ENCODE results near the gene DDX21.
"Not testable (repeated sequence)": the region's sequence is repeated elsewhere in the genome, so short reads cannot be mapped to it uniquely, and the experiment has no call there.

The DDX21 gene

DNA sequence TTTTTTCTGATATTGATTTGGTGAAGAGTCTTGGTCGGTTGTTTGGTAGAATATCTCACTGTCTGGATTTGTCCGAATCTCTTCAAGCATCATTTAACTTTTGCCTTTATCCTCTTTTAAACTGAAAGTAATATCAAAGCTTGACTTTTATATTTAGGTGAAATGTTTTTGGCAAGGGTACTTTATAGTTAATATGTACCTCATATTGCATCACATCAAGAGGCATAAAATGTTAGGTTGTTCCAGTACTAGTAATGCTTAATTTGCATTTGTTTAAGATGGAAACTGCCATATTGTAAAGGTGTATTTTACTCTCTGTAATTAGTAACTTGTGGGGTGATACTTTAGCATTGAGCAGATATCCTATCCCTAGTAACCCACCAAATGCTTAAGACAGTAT lies 17.1 kb upstream of the DDX21 start:
- CTCF ChIA-PET, result interaction anchor here (0.7 kb wide), 1 partner anchor 17 kb away, joined by 3 read pairs; the partner anchor contains the start of gene DDX21
- TF ChIP-seq, protein P1, sequence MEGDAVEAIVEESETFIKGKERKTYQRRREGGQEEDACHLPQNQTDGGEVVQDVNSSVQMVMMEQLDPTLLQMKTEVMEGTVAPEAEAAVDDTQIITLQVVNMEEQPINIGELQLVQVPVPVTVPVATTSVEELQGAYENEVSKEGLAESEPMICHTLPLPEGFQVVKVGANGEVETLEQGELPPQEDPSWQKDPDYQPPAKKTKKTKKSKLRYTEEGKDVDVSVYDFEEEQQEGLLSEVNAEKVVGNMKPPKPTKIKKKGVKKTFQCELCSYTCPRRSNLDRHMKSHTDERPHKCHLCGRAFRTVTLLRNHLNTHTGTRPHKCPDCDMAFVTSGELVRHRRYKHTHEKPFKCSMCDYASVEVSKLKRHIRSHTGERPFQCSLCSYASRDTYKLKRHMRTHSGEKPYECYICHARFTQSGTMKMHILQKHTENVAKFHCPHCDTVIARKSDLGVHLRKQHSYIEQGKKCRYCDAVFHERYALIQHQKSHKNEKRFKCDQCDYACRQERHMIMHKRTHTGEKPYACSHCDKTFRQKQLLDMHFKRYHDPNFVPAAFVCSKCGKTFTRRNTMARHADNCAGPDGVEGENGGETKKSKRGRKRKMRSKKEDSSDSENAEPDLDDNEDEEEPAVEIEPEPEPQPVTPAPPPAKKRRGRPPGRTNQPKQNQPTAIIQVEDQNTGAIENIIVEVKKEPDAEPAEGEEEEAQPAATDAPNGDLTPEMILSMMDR (IDR thresholded peaks at IDR 0.05; ENCODE audit: insufficient read depth, low read length, missing control alignments), result no peak
- POLR2A ChIA-PET, result no interaction called here
- DNase-seq (ENCODE audit: low read depth, low spot score), result no peak
- H3K4me3 ChIP-seq (ENCODE audit: low read depth, low read length), result no peak overlapping the region

DNA sequence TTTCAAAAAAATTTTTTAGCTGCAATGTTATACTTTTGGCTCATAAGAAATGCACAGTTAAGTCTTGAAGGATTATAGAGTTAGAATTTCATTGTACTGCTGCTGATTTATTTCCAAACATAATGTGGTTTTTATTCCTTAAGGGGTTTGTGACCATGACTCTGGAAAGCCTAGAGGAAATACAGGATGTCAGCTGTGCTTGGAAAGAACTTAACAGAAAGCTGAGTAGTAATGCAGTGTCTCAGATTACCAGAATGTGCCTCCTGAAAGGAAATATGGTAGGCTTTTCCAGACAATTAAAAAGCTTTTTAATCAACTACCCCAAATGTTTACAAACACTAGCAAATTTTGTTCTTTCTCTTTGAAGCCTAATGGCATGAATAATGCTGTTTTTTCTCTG lies 15.1 kb upstream of the DDX21 start:
- CTCF ChIA-PET, result interaction anchor here (1.9 kb wide), 1 partner anchor 15 kb away, joined by 10 read pairs; the partner anchor contains the start of gene DDX21

DNA sequence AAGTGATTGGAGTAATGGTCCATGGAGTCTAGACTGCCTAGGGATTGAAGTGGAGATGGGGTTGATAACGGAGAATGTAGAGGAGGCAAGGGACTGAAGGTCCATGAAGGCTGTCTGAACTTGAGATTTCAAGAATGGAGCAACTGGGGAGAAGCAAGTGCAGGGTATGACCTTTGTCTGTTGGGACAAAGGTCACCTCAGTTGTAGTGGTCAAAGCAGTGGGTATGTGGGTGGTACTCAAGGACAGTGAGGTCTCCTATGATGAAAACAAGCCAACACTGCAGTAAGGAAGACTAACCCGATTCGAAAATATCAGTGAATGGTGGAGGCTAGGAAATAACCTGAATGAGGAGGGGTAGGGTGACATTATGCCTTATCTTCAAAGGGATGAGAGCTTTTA lies 5.4 kb upstream of the DDX21 start:
- POLR2A ChIA-PET, result no interaction called here
- TF ChIP-seq, protein P1 (IDR thresholded peaks at IDR 0.05; ENCODE audit: insufficient read depth, low read length, missing control alignments), result no peak

More for the DNA sequence above, 15.1 kb upstream of the DDX21 start:
- H3K4me3 ChIP-seq (ENCODE audit: low read depth, low read length); DNase-seq (ENCODE audit: low read depth, low spot score); POLR2A ChIA-PET: not testable (repeated sequence)

DNA sequence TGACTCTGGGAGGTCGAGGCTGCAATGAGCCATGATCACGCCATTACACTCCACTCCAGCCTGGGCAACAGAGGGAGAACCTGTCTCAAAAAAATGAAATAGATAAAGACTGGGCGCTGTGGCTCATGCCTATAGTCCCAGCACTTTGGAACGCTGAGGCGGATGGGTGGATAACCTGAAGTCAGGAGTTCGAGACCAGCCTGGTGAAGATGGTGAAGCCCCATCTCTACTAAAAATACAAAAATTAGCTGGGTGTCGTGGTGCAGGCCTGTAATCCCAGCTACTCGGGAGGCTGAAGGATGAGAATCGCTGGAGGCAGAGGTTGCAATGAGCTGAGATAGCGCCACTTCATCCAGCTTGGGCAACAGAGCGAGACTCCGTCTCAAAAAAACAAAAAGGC lies 1.1 kb upstream of the DDX21 start:
- TF ChIP-seq, protein P1 (IDR thresholded peaks at IDR 0.05; ENCODE audit: insufficient read depth, low read length, missing control alignments), result no peak
- POLR2A ChIA-PET, result interaction anchor here (0.6 to 2.0 kb wide), 3 partner anchors 54 to 495 kb away, joined by 3 to 6 read pairs (median 3); partner anchors contain the start of gene DDX50
- H3K4me3 ChIP-seq (ENCODE audit: low read depth, low read length), result no peak overlapping the region; the same call in 1 of the 2 replicates
- no peak for DNase-seq (ENCODE audit: low read depth, low spot score)
- CTCF ChIA-PET, result interaction anchor here (0.8 to 2.4 kb wide), 7 partner anchors 12 to 139 kb away, joined by 3 to 10 read pairs (median 5); no protein-coding TSS in a partner anchor

More for the DNA sequence above, 5.4 kb upstream of the DDX21 start:
- DNase-seq (ENCODE audit: low read depth, low spot score), result no peak
- H3K4me3 ChIP-seq (ENCODE audit: low read depth, low read length), result no peak overlapping the region
- CTCF ChIA-PET, result interaction anchor here (1.0 to 1.7 kb wide), 3 partner anchors 9 to 143 kb away, joined by 3 to 4 read pairs (median 3); no protein-coding TSS in a partner anchor

DNA sequence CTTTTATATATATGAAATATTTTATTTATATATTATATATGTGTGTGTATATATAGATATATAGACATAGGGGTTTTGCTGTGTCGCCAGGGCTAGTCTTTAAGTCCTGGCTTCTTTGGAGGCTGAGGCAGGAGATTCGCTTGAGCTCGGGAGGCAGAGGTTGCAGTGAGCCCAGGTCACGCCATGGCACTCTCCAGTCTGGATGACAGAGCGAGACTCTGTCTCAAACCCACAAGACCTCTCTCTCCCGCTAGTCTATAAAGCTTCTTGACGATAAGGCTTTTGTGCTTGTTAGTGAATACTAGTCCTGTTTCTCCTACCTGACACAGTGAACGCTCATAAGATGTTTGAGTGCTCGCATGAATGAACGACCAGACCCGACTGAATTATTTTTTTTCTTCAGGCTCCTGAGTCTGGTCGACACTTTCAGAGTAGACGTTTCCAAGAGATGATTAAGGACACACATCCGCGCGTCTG lies 577 bp upstream of the DDX21 start:
- H3K4me3 ChIP-seq (ENCODE audit: low read depth, low read length), result peak overlapping the region; percentile 97
- no peak for DNase-seq (ENCODE audit: low read depth, low spot score)
- POLR2A ChIA-PET, result interaction anchor here (0.6 to 2.0 kb wide), 5 partner anchors 32 to 623 kb away, joined by 3 to 6 read pairs (median 4); partner anchors contain the start of genes DDX50 and HNRNPH3
- TF ChIP-seq, protein P1 (IDR thresholded peaks at IDR 0.05; ENCODE audit: insufficient read depth, low read length, missing control alignments), result no peak
- CTCF ChIA-PET, result interaction anchor here (0.8 to 2.4 kb wide), 10 partner anchors 12 to 453 kb away, joined by 3 to 10 read pairs (median 4); no protein-coding TSS in a partner anchor

DNA sequence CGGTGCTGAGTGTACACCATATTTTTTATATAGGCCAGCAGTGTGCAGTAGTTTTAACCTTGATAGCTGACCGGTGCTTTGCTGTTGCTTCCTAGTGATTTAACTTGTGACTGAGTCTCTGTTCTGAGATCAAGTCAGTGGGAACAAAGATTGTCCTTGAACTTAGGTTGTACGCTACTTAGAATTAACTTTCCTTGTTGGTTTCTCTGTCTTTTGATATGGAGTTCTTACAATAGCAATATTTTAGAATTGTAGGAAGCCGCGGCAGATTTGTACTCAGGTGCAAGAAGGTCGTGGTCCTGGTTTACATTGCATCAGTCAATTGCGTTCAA lies 1.3 kb downstream of the DDX21 start:
- no peak for DNase-seq (ENCODE audit: low read depth, low spot score)
- peak overlapping the region; percentile 97 for H3K4me3 ChIP-seq (ENCODE audit: low read depth, low read length)
- CTCF ChIA-PET, result interaction anchor here (1.0 to 2.6 kb wide), 5 partner anchors 10 to 135 kb away, joined by 3 to 13 read pairs (median 3); no protein-coding TSS in a partner anchor
- TF ChIP-seq, protein P1 (IDR thresholded peaks at IDR 0.05; ENCODE audit: insufficient read depth, low read length, missing control alignments), result no peak
- POLR2A ChIA-PET, result no interaction called here

Data from AG04449 (cell line).